HCT116 (cell line): ENCODE data around the gene AKR7A3. TPM values are rescaled to one million over a fixed set of nuclear protein-coding genes. Genes with fewer than 3 reads are reported as not detected.

Experiments used
- ATAC-seq: fragments of 200-7000 bp; cut with Tn5 transposase; 2 replicates; pipeline ENCODE4 v1.9.1; 2020; ENCODE audit warnings: mild to moderate bottlenecking, moderate library complexity
- BruUV-seq: library from RNA; stranded (reverse); fragments of 400-500 nt; replicated peaks from 2 replicates; lab custom pipeline; 2021; lab: Mats Ljungman, UMichigan
- CTCF ChIA-PET: fragments of 300-600 bp; sonication (Branson Sonifier 250); formaldehyde crosslinking; loops from one replicate; lab custom pipeline; 2021; ENCODE audit warnings: antibody characterized with exemption; lab: Charles Lee
- POLR2A ChIA-PET: fragments of 300-600, 350-600 bp; sonication (Branson Sonifier 250); formaldehyde crosslinking; loops from one replicate; lab custom pipeline; 2021; ENCODE audit warnings: antibody characterized with exemption; lab: Charles Lee
- RAD21 ChIA-PET, 2 experiments: fragments of 300-600 bp; sonication (Branson Sonifier 250); formaldehyde crosslinking; loops; one replicate each; lab custom pipeline; 2023; ENCODE audit warnings: low total read pairs in 2 of 2; ENCODE audit not compliant: uncharacterized antibody in 2 of 2, unreplicated experiment in 2 of 2, low non-redundant PET in 1 of 2; lab: Charles Lee
- DNase-seq: peaks from one replicate; pipeline ENCODE4 v3.0.0-alpha.2; 2010; ENCODE audit warnings: low read depth, low spot score
- H2AFZ ChIP-seq: fragments of 200-600 bp; shearing (Covaris generic), sonication (generic); 2 replicates; pipeline ENCODE4 v1.6.1; 2017; ENCODE audit warnings: low read depth, mixed run types, mixed read lengths, antibody characterized with exemption, low read length; ENCODE audit not compliant: poor library complexity, severe bottlenecking
- H3K27ac ChIP-seq: 2 replicates; pipeline ENCODE4 v1.5.1; 2012; ENCODE audit warnings: low read depth, low read length
- H3K27me3 ChIP-seq: fragments of 200-600 bp; sonication (generic); 2 replicates; pipeline ENCODE4 v1.6.1; 2016; ENCODE audit warnings: mixed run types, low read length, mixed read lengths; ENCODE audit not compliant: insufficient read depth
- H3K36me3 ChIP-seq, 2 experiments: fragments of 200-500 bp in 1 of 2; fragments of 200-600 bp in 1 of 2; sonication (Bioruptor generic) in 1 of 2; sonication (generic) in 1 of 2; 2 replicates each; pipeline versions ENCODE4 v1.5.1 to v1.6.1; 2014 to 2016; ENCODE audit warnings: low read length in 2 of 2, inconsistent platforms in 1 of 2, mixed read lengths in 1 of 2, mixed run types in 1 of 2; ENCODE audit not compliant: insufficient read depth in 2 of 2, control insufficient read depth in 1 of 2
- H3K4me1 ChIP-seq, 2 experiments: fragments of 200-600 bp in 1 of 2; sonication (generic) in 1 of 2; 2 replicates each; pipeline versions ENCODE4 v1.5.1 to v1.6.1; 2012 to 2017; ENCODE audit warnings: low read length in 2 of 2, inconsistent platforms in 1 of 2, mild to moderate bottlenecking in 1 of 2, mixed read lengths in 1 of 2, mixed run types in 1 of 2, moderate library complexity in 1 of 2; ENCODE audit not compliant: insufficient read depth in 2 of 2, control insufficient read depth in 1 of 2
- H3K4me2 ChIP-seq: fragments of 200-600 bp; sonication (generic); 2 replicates; pipeline ENCODE4 v1.6.1; 2017; ENCODE audit warnings: mixed run types, low read length, mixed read lengths
- H3K4me3 ChIP-seq, 2 experiments: fragments of 200-600 bp in 1 of 2; sonication (generic) in 1 of 2; replicated peaks in 1 of 2; 2 replicates each; pipeline ENCODE4 v1.5.1; 2011 to 2016; ENCODE audit warnings: low read length in 2 of 2, control low read depth in 1 of 2, low read depth in 1 of 2, mild to moderate bottlenecking in 1 of 2, mixed read lengths in 1 of 2, mixed run types in 1 of 2
- H3K79me2 ChIP-seq: fragments of 200-600 bp; sonication (generic); 2 replicates; pipeline ENCODE4 v1.6.1; 2017; ENCODE audit warnings: mild to moderate bottlenecking, mixed run types, low read length, moderate library complexity, mixed read lengths; ENCODE audit not compliant: insufficient read depth
- H3K9ac ChIP-seq: fragments of 200-600 bp; sonication (generic); 2 replicates; pipeline ENCODE4 v1.6.1; 2016; ENCODE audit warnings: low read length, mixed read lengths
- H3K9me2 ChIP-seq: fragments of 200-600 bp; sonication (generic), shearing (Covaris generic); 2 replicates; pipeline ENCODE4 v1.6.1; 2017; ENCODE audit warnings: mixed run types, mild to moderate bottlenecking, moderate library complexity; ENCODE audit not compliant: insufficient read depth
- H3K9me3 ChIP-seq, 2 experiments: fragments of 200-500 bp in 1 of 2; fragments of 200-600 bp in 1 of 2; sonication (Bioruptor generic) in 1 of 2; sonication (generic) in 1 of 2; 2 replicates each; pipeline ENCODE4 v1.6.1; 2014 to 2017; ENCODE audit warnings: low read length in 2 of 2, mixed read lengths in 2 of 2, inconsistent platforms in 1 of 2, low read depth in 1 of 2, mild to moderate bottlenecking in 1 of 2, mixed run types in 1 of 2, moderate library complexity in 1 of 2; ENCODE audit not compliant: control insufficient read depth in 1 of 2, insufficient read depth in 1 of 2
- H4K20me1 ChIP-seq: fragments of 200-600 bp; sonication (generic), shearing (Covaris generic); 2 replicates; pipeline ENCODE4 v1.6.1; 2017; ENCODE audit warnings: mixed run types, mild to moderate bottlenecking, moderate library complexity; ENCODE audit not compliant: insufficient read depth
- CBX3 ChIP-seq: IDR thresholded peaks from 2 replicates; pipeline ENCODE4 v1.6.1; 2012; ENCODE audit warnings: low read depth
- CEBPB ChIP-seq: IDR thresholded peaks from 2 replicates; pipeline ENCODE4 v1.6.1; 2012; ENCODE audit warnings: low read depth
- FOSL1 ChIP-seq: IDR thresholded peaks from 2 replicates; pipeline ENCODE4 v1.6.1; 2012; ENCODE audit warnings: low read depth
- JUND ChIP-seq: IDR thresholded peaks from 2 replicates; pipeline ENCODE4 v1.6.1; 2012
- POLR2AphosphoS5 ChIP-seq: IDR thresholded peaks from 2 replicates; pipeline ENCODE4 v1.6.1; 2011; ENCODE audit warnings: mild to moderate bottlenecking, low read depth, low read length, moderate library complexity
- RAD21 ChIP-seq: IDR thresholded peaks from 2 replicates; pipeline ENCODE4 v1.6.1; 2012; ENCODE audit warnings: low read depth, mild to moderate bottlenecking
- TCF7L2 ChIP-seq: IDR thresholded peaks from 2 replicates; pipeline ENCODE4 v1.7.0; 2011; ENCODE audit warnings: borderline replicate concordance, inconsistent platforms; ENCODE audit not compliant: insufficient read depth, insufficient read length; ENCODE audit errors: extremely low read depth
- ZFX ChIP-seq: fragments of 450-650 bp; IDR thresholded peaks from 2 replicates; pipeline ENCODE4 v1.6.1; 2017
- intact Hi-C: fragments of 100-400 bp; cut with micrococcal nuclease; formaldehyde crosslinking; loops from 2 replicates; pipeline ENCODE4 v1.10.0; 2022
- total RNA-seq: library from RNA; stranded (reverse); gene quantifications from one replicate; pipeline ENCODE4 v1.2.1, GENCODE V29; 2021; ENCODE audit not compliant: unreplicated experiment
- TF ChIP-seq, protein P1 (sequence below): IDR thresholded peaks from 2 replicates; pipeline ENCODE4 v1.6.1; 2011; ENCODE audit warnings: mild to moderate bottlenecking, low read length, moderate library complexity; ENCODE audit not compliant: insufficient replicate concordance; ENCODE audit errors: extremely low read depth

AKR7A3 gene
- total RNA-seq, 1 experiment from 2014 or later, result 1.7 TPM

- H3K9ac ChIP-seq, result no peak overlapping the region
- H4K20me1 ChIP-seq, result no peaks in the 10 kb centered on the region
- H3K27me3 ChIP-seq, result no peaks in the 10 kb centered on the region
- peaks cover 8 to 27% of the 10 kb centered on the region in 2 experiments for H3K4me1 ChIP-seq
- CTCF ChIA-PET, result interaction anchor here (1.3 kb wide), 1 partner anchor 323 kb away, joined by 3 read pairs; no protein-coding TSS in a partner anchor
- no peak overlapping the region for H3K27ac ChIP-seq
- DNase-seq, result no peak
- no peak overlapping the region for H3K4me2 ChIP-seq
- H3K9me2 ChIP-seq, result no peaks in the 10 kb centered on the region
- no TSS peak for BruUV-seq
- no peak overlapping the region for H3K4me3 ChIP-seq
- no peak overlapping the region for H2AFZ ChIP-seq
- intact Hi-C loops, result no loop called here
- RAD21 ChIA-PET, result no interaction called here
- POLR2A ChIA-PET, result no interaction called here
- H3K9me3 ChIP-seq, result no peaks in the 10 kb centered on the region
- H3K36me3 ChIP-seq, result no peaks in the 10 kb centered on the region; a peak in 1 of 4 replicates
- no peak for ATAC-seq
- H3K79me2 ChIP-seq, result no peaks in the 10 kb centered on the region
- TF ChIP-seq JUND (no peak), CBX3 (no peak), RAD21 (no peak), ZFX (no peak), POLR2AphosphoS5 (no peak)
These were observed 42.8 kb upstream of the AKR7A3 start for GRCh38 chr1:19331262-19331878.

GRCh38 chr1:19330449-19331135 is 42.0 kb upstream of the AKR7A3 start:
- ChIA-PET RAD21 (no interaction called here), POLR2A (no interaction called here), CTCF (interaction anchor here (1.3 kb wide), 1 partner anchor 323 kb away, joined by 3 read pairs; no protein-coding TSS in a partner anchor)
- Histone ChIP-seq H3K4me1 (peaks cover 8 to 21% of the 10 kb centered on the region in 2 experiments), H3K4me2 (no peak overlapping the region), H3K4me3 (no peak overlapping the region), H3K79me2 (no peaks in the 10 kb centered on the region), H3K9ac (no peak overlapping the region), H3K9me3 (no peaks in the 10 kb centered on the region), H3K36me3 (no peaks in the 10 kb centered on the region; a peak in 1 of 4 replicates), H2AFZ (no peak overlapping the region), H3K27ac (no peak overlapping the region), H3K9me2 (no peaks in the 10 kb centered on the region), H4K20me1 (no peaks in the 10 kb centered on the region), H3K27me3 (no peaks in the 10 kb centered on the region)
- intact Hi-C loops, result no loop called here
- DNase-seq, result no peak
- BruUV-seq, result no TSS peak
- no peak for ATAC-seq
- TF ChIP-seq, protein P1, sequence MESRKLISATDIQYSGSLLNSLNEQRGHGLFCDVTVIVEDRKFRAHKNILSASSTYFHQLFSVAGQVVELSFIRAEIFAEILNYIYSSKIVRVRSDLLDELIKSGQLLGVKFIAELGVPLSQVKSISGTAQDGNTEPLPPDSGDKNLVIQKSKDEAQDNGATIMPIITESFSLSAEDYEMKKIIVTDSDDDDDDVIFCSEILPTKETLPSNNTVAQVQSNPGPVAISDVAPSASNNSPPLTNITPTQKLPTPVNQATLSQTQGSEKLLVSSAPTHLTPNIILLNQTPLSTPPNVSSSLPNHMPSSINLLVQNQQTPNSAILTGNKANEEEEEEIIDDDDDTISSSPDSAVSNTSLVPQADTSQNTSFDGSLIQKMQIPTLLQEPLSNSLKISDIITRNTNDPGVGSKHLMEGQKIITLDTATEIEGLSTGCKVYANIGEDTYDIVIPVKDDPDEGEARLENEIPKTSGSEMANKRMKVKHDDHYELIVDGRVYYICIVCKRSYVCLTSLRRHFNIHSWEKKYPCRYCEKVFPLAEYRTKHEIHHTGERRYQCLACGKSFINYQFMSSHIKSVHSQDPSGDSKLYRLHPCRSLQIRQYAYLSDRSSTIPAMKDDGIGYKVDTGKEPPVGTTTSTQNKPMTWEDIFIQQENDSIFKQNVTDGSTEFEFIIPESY, result no peak
- TF ChIP-seq CEBPB (no peak), FOSL1 (no peak), TCF7L2 (no peak)
